Nephron progenitor cell (in vitro differentiated cells): ENCODE results near the gene MCU.

Source experiments
- DNase-seq: peaks from one replicate; pipeline ENCODE4 v3.0.0; 2021
- H3K27ac Mint-ChIP-seq: 2 replicates; pipeline ENCODE4 v1.8.0; 2021; ENCODE audit warnings: mild to moderate bottlenecking, moderate library complexity, mixed read lengths
- H3K27me3 Mint-ChIP-seq: 2 replicates; pipeline ENCODE4 v1.8.0; 2021; ENCODE audit warnings: mild to moderate bottlenecking, low read depth, mixed read lengths; ENCODE audit not compliant: poor library complexity
- H3K36me3 Mint-ChIP-seq: 2 replicates; pipeline ENCODE4 v1.8.0; 2021; ENCODE audit warnings: low read depth, mixed read lengths
- H3K4me1 Mint-ChIP-seq: 2 replicates; pipeline ENCODE4 v1.8.0; 2021; ENCODE audit warnings: mixed read lengths
- H3K4me3 Mint-ChIP-seq: 2 replicates; pipeline ENCODE4 v1.8.0; 2021; ENCODE audit warnings: mild to moderate bottlenecking, moderate library complexity, mixed read lengths
- H3K9me3 Mint-ChIP-seq: 2 replicates; pipeline ENCODE4 v1.8.0; 2021; ENCODE audit warnings: mild to moderate bottlenecking, moderate library complexity, mixed read lengths
- TF ChIP-seq, protein P1 (sequence below): fragments of 200-600 bp; sonication (generic); IDR thresholded peaks from 2 replicates; pipeline ENCODE4 v1.5.0; 2021; ENCODE audit warnings: antibody characterized with exemption

MCU gene

DNA sequence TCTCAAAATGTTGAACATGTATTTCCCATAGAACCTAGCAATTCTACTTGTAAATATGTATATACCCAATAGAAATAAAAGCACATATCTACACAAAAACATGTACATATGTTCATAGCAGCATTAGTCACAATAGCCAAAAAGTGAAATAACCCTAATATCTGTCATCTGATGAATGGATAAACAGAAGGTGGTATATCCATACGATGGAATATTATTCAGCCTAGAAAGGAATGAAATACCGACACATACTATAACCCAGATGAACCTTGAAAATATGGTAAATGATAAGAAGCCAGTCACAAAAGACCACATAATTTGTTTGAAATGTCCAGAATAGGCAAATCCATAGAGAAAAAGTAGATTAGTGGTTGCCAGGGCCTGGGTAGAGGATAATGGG, 87.9 kb downstream of the MCU start:
- H3K4me3 Mint-ChIP-seq, result no peak overlapping the region
- DNase-seq, result no peak
- H3K27ac Mint-ChIP-seq, result no peak overlapping the region
- H3K27me3 Mint-ChIP-seq, result no peaks in the 10 kb centered on the region
- H3K36me3 Mint-ChIP-seq, result peaks cover 18% of the 10 kb centered on the region
- H3K4me1 Mint-ChIP-seq, result peaks cover 17% of the 10 kb centered on the region
- TF ChIP-seq, protein P1, sequence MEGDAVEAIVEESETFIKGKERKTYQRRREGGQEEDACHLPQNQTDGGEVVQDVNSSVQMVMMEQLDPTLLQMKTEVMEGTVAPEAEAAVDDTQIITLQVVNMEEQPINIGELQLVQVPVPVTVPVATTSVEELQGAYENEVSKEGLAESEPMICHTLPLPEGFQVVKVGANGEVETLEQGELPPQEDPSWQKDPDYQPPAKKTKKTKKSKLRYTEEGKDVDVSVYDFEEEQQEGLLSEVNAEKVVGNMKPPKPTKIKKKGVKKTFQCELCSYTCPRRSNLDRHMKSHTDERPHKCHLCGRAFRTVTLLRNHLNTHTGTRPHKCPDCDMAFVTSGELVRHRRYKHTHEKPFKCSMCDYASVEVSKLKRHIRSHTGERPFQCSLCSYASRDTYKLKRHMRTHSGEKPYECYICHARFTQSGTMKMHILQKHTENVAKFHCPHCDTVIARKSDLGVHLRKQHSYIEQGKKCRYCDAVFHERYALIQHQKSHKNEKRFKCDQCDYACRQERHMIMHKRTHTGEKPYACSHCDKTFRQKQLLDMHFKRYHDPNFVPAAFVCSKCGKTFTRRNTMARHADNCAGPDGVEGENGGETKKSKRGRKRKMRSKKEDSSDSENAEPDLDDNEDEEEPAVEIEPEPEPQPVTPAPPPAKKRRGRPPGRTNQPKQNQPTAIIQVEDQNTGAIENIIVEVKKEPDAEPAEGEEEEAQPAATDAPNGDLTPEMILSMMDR, result no peak
- H3K9me3 Mint-ChIP-seq, result peaks cover 35% of the 10 kb centered on the region

DNA sequence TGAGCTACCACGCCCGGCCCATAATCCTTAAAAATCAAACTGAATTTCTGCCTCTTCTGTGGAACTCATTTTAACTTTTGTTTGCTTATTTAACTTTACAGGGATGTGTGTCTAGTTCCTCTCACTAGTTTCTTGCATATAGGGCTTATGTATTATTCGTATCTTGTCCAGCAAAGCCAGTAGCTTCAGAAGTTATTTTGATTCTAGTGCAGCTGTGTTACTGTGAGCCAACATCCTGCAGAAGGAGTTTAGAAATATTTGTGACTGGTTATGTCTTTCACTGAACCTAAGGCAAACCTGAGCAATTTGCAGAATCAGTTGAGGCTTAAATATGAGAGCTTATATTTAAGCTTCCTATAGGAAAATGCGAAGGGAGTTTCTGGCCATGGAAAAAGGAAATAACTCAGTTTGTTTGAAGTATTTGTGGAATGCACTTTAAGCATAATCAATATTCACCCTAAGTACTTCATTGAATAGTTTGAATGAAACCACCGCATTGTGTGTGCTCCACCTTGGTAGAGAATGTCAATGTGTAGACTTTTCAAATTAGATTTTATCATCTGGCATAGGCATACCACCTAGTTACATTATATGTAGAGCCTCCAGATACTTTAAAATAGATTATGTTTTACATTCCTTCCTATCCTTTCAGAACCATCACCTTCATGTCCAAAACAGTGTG, 90.8 kb downstream of the MCU start:
- Mint-ChIP-seq H3K36me3 (peaks cover 5% of the 10 kb centered on the region), H3K4me1 (peaks cover 25% of the 10 kb centered on the region), H3K4me3 (no peak overlapping the region), H3K27ac (no peak overlapping the region), H3K9me3 (peaks cover 9% of the 10 kb centered on the region), H3K27me3 (no peaks in the 10 kb centered on the region)
- DNase-seq, result no peak
- TF ChIP-seq, protein P1, result no peak

DNA sequence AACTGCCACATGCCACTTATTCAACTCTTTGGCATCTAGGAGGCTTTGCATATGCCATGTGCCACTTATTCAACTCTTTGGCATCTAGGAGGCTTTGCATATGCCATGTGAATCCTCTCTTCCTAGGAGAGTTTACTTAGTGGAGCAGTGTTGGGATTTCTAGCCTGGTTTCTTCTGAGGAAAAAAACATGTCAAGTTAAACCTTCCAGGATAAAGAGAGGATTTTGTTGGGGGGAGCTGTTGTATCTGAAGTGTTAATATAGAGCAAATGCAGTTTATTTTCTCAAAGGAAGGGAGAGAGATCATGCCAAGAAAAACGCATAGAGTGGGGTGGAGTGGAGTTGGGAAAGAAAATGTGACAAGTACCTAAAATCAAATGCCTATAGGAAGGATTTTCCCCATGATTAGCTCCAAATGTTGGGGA, 91.5 kb downstream of the MCU start:
- no peak overlapping the region for H3K4me3 Mint-ChIP-seq
- TF ChIP-seq, protein P1, result no peak
- H3K27ac Mint-ChIP-seq, result no peak overlapping the region
- H3K36me3 Mint-ChIP-seq, result peaks cover 5% of the 10 kb centered on the region
- peaks cover 9% of the 10 kb centered on the region for H3K9me3 Mint-ChIP-seq
- no peaks in the 10 kb centered on the region for H3K27me3 Mint-ChIP-seq
- H3K4me1 Mint-ChIP-seq, result peaks cover 25% of the 10 kb centered on the region
- DNase-seq, result no peak

DNA sequence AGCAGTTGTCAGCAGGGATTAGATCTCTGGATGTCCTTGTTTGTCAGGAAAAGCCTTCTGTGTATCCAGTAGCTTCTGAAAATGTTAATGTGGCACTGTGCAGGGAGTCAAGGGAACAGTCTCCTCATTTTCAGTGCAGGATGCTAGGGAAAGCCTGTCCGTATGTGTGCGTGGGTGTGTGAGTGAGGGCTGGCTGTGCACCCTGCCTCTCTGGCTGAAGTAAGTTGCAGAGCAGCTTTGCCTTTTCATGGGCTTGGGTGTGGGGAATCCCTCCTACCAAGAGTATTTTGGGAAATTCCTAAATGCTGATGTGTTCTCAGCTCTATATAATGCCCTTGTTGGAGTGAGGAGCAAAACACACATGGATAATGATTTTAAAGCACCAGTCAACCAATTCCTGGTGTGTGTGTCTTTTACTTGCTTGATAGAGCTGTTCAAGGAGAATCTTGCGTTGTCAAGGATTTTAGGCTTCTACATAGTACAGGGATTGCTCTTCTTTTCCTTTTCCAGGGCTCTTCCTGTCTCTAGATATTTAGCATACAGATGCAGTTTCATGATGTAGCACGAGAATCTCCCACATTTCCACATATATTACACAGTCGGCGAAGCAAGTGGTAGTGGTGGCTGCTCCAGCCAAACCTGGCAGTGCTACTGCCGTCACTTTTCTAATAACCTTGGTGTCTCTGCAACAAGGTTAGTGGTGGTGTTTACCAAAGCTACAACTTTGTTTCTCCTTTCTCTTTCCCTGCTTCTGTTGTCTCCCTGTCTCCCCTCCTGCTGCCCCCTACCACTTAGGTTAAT, 92.8 kb downstream of the MCU start:
- Mint-ChIP-seq H3K36me3 (peaks cover 4% of the 10 kb centered on the region), H3K9me3 (peaks cover 3% of the 10 kb centered on the region), H3K4me3 (no peak overlapping the region), H3K27me3 (no peaks in the 10 kb centered on the region), H3K4me1 (peaks cover 25% of the 10 kb centered on the region), H3K27ac (peak overlapping the region; percentile 34)
- TF ChIP-seq, protein P1, result no peak
- DNase-seq, result peak; percentile 56

DNA sequence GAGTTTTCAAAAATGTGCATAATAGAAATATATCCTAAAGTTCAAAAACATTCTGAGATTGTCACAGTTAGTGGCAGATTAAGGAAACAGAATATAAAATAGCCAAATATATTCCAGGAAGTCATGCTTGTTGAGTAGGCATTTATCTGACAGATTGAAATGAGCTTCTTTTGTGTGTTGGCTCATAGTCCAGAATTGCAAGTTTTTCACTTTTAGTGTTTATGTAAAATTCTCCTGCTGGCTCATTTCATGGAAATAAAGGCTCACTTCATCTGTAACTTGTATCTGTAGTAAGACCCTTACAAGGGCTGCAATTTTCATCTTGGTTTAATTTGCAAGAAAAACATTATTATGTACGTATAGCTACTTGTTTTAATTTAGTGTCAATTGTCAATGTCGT, 93.5 kb downstream of the MCU start:
- no peak overlapping the region for H3K27ac Mint-ChIP-seq
- no peaks in the 10 kb centered on the region for H3K27me3 Mint-ChIP-seq
- TF ChIP-seq, protein P1, result no peak
- H3K4me3 Mint-ChIP-seq, result no peak overlapping the region
- DNase-seq, result no peak
- H3K9me3 Mint-ChIP-seq, result no peaks in the 10 kb centered on the region
- no peaks in the 10 kb centered on the region for H3K36me3 Mint-ChIP-seq
- peaks cover 25% of the 10 kb centered on the region for H3K4me1 Mint-ChIP-seq
